Panc1 (cell line): Measurements from ENCODE around the gene TNS4. TPM values are rescaled to one million over a fixed set of nuclear protein-coding genes. Genes with fewer than 3 reads are reported as not detected.

Source experiments
- ATAC-seq: fragments of 200-7000 bp; cut with Tn5 transposase; 2 replicates; pipeline ENCODE4 v1.9.1; 2020; ENCODE audit warnings: mild to moderate bottlenecking, moderate library complexity
- BruUV-seq: library from RNA; stranded (reverse); fragments of 400-500 nt; replicated peaks from 2 replicates; lab custom pipeline; 2021; lab: Mats Ljungman, UMichigan
- CTCF ChIA-PET: fragments of 300-600 bp; sonication (Branson Sonifier 250); formaldehyde crosslinking; loops from one replicate; lab custom pipeline; 2022; ENCODE audit warnings: antibody characterized with exemption; lab: Charles Lee
- POLR2A ChIA-PET: fragments of 300-600 bp; sonication (Branson Sonifier 250); formaldehyde crosslinking; loops from one replicate; lab custom pipeline; 2022; ENCODE audit warnings: antibody characterized with exemption; lab: Charles Lee
- DNase-seq: peaks from one replicate; pipeline ENCODE4 v3.0.0-alpha.2; 2010; ENCODE audit warnings: low read depth, low spot score
- H3K27ac ChIP-seq: 2 replicates; pipeline ENCODE4 v1.5.1; 2011; ENCODE audit warnings: mild to moderate bottlenecking, low read length, inconsistent platforms
- H3K27me3 ChIP-seq: fragments of 200-500 bp; sonication (Bioruptor generic); 2 replicates; pipeline ENCODE4 v1.6.0; 2014; ENCODE audit warnings: low read length, inconsistent platforms; ENCODE audit not compliant: control insufficient read depth, insufficient read depth
- H3K36me3 ChIP-seq: fragments of 200-500 bp; sonication (Bioruptor generic); 2 replicates; pipeline ENCODE4 v1.5.1; 2014; ENCODE audit warnings: inconsistent platforms, mild to moderate bottlenecking, low read length, moderate library complexity; ENCODE audit not compliant: control insufficient read depth, insufficient read depth
- H3K4me1 ChIP-seq: 2 replicates; pipeline ENCODE4 v1.5.1; 2011; ENCODE audit warnings: inconsistent platforms, mild to moderate bottlenecking, low read length, moderate library complexity; ENCODE audit not compliant: control insufficient read depth, insufficient read depth
- H3K4me3 ChIP-seq, 2 experiments: 2 replicates each; pipeline ENCODE4 v1.5.1; 2011 to 2012; ENCODE audit warnings: low read depth in 2 of 2, low read length in 2 of 2, mild to moderate bottlenecking in 2 of 2, inconsistent platforms in 1 of 2, moderate library complexity in 1 of 2
- H3K9me3 ChIP-seq: fragments of 200-500 bp; sonication (Bioruptor generic); 2 replicates; pipeline ENCODE4 v1.5.1; 2014; ENCODE audit warnings: low read depth, mild to moderate bottlenecking, inconsistent platforms, low read length, moderate library complexity; ENCODE audit not compliant: control insufficient read depth, insufficient read depth
- POLR2AphosphoS5 ChIP-seq: IDR thresholded peaks from 2 replicates; pipeline ENCODE4 v1.6.1; 2012; ENCODE audit warnings: mild to moderate bottlenecking, low read depth, low read length, moderate library complexity
- SIN3A ChIP-seq: IDR thresholded peaks from 2 replicates; pipeline ENCODE4 v1.6.1; 2012; ENCODE audit warnings: low read depth, mild to moderate bottlenecking, low read length, moderate library complexity, borderline replicate concordance; ENCODE audit not compliant: insufficient read depth
- TCF7L2 ChIP-seq: IDR thresholded peaks from 2 replicates; pipeline ENCODE4 v1.6.1; 2011; ENCODE audit warnings: mild to moderate bottlenecking, low read depth, low read length, inconsistent platforms
- in situ Hi-C: cut with HindIII; loops from 2 replicates; pipeline ENCODE4 v1.10.0; 2016; ENCODE audit warnings: low sequenced_read_pairs, low pct_unique_long_range_greater_than_20kb
- intact Hi-C: fragments of 100-400 bp; cut with micrococcal nuclease; formaldehyde crosslinking; loops from one replicate; pipeline ENCODE4 v1.10.0; 2022; ENCODE audit not compliant: unreplicated experiment
- total RNA-seq: library from RNA; stranded (reverse); gene quantifications from one replicate; pipeline ENCODE4 v1.2.1, GENCODE V29; 2021; ENCODE audit not compliant: unreplicated experiment
- TF ChIP-seq, protein P1 (sequence below), 2 experiments: IDR thresholded peaks; 2 replicates each; pipeline ENCODE4 v1.6.1; 2011 to 2012; ENCODE audit warnings: low read depth in 2 of 2, control low read depth in 1 of 2, low read length in 1 of 2, mild to moderate bottlenecking in 1 of 2, moderate library complexity in 1 of 2; ENCODE audit not compliant: insufficient read depth in 1 of 2
- TF ChIP-seq, protein P2 (sequence below): fragments of 450-650 bp; IDR thresholded peaks from 2 replicates; pipeline ENCODE4 v1.5.1; 2017; ENCODE audit warnings: mild to moderate bottlenecking

Gene TNS4
- total RNA-seq, 1 experiment from 2014 or later: not detected

DNA sequence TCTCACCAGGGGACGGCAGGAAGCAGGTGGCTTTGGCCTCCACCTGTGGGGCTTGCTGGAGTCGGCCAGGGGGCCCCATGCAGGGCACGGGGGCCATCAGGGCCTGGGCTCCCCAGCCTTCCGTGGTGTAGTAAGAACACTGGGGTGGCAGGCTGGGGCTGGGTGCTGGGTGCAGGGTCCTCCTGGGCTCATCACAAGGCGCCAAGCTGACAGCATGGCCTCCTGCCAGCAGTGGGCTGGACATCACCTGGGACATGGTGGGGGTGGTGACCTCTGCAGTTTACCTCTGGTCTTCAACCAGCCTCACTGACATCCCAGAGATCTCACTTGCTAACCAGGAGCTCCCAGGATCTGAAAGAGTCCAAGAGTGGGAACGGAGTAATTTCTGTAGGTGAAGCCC lies 5.3 kb downstream of the TNS4 start:
- no peak overlapping the region for H3K4me3 ChIP-seq
- in situ Hi-C loops: loop anchor here (5.0 kb wide), 1 partner anchor 36 kb away; no protein-coding TSS in a partner anchor
- H3K27ac ChIP-seq: no peak overlapping the region
- H3K36me3 ChIP-seq: no peaks in the 10 kb centered on the region; the same call in 1 of the 2 replicates
- DNase-seq: no peak
- TF ChIP-seq, protein P1, sequence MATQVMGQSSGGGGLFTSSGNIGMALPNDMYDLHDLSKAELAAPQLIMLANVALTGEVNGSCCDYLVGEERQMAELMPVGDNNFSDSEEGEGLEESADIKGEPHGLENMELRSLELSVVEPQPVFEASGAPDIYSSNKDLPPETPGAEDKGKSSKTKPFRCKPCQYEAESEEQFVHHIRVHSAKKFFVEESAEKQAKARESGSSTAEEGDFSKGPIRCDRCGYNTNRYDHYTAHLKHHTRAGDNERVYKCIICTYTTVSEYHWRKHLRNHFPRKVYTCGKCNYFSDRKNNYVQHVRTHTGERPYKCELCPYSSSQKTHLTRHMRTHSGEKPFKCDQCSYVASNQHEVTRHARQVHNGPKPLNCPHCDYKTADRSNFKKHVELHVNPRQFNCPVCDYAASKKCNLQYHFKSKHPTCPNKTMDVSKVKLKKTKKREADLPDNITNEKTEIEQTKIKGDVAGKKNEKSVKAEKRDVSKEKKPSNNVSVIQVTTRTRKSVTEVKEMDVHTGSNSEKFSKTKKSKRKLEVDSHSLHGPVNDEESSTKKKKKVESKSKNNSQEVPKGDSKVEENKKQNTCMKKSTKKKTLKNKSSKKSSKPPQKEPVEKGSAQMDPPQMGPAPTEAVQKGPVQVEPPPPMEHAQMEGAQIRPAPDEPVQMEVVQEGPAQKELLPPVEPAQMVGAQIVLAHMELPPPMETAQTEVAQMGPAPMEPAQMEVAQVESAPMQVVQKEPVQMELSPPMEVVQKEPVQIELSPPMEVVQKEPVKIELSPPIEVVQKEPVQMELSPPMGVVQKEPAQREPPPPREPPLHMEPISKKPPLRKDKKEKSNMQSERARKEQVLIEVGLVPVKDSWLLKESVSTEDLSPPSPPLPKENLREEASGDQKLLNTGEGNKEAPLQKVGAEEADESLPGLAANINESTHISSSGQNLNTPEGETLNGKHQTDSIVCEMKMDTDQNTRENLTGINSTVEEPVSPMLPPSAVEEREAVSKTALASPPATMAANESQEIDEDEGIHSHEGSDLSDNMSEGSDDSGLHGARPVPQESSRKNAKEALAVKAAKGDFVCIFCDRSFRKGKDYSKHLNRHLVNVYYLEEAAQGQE (IDR thresholded peaks at IDR 0.05; ENCODE audit: insufficient read depth in 1 of 2, low read depth in 2 of 2, low read length in 1 of 2): no peak
- TF ChIP-seq, protein P2, sequence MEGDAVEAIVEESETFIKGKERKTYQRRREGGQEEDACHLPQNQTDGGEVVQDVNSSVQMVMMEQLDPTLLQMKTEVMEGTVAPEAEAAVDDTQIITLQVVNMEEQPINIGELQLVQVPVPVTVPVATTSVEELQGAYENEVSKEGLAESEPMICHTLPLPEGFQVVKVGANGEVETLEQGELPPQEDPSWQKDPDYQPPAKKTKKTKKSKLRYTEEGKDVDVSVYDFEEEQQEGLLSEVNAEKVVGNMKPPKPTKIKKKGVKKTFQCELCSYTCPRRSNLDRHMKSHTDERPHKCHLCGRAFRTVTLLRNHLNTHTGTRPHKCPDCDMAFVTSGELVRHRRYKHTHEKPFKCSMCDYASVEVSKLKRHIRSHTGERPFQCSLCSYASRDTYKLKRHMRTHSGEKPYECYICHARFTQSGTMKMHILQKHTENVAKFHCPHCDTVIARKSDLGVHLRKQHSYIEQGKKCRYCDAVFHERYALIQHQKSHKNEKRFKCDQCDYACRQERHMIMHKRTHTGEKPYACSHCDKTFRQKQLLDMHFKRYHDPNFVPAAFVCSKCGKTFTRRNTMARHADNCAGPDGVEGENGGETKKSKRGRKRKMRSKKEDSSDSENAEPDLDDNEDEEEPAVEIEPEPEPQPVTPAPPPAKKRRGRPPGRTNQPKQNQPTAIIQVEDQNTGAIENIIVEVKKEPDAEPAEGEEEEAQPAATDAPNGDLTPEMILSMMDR: no peak
- no peak for TF ChIP-seq SIN3A
- no peak for TF ChIP-seq TCF7L2
- no peak for TF ChIP-seq POLR2AphosphoS5
- H3K9me3 ChIP-seq: no peaks in the 10 kb centered on the region
- intact Hi-C loops: no loop called here
- POLR2A ChIA-PET: no interaction called here
- CTCF ChIA-PET: no interaction called here
- no peak for ATAC-seq
- BruUV-seq: no TSS peak
- H3K27me3 ChIP-seq: no peaks in the 10 kb centered on the region
- H3K4me1 ChIP-seq: peaks cover 10% of the 10 kb centered on the region

DNA sequence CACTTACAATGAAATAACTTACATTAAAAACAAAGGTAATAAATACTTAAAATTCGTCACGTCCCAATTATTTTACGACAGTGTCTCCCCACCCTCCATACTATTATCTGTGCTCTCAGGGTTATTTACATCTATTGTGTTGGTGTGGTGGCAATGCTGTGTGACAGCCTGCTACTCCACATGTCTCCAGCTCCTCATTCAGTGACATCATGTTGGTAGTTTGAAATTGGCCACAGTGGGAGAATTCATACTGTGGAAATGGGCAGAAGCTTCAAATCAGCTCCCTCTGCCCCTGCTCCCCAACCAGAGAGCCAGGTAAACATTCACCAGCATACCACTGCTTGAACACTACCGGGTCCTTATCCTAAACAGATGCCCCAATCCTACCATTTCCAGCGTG lies 6.3 kb downstream of the TNS4 start:
- intact Hi-C loops (no loop called here), in situ Hi-C loops (loop anchor here (5.0 kb wide), 1 partner anchor 37 kb away; no protein-coding TSS in a partner anchor)
- no peaks in the 10 kb centered on the region for H3K27me3 ChIP-seq
- no peaks in the 10 kb centered on the region for H3K9me3 ChIP-seq
- ATAC-seq (no peak), DNase-seq (no peak)
- TF ChIP-seq, protein P1 (IDR thresholded peaks at IDR 0.05; ENCODE audit: insufficient read depth in 1 of 2, low read depth in 2 of 2, low read length in 1 of 2): no peak
- H3K4me3 ChIP-seq: no peak overlapping the region
- BruUV-seq: no TSS peak
- ChIA-PET POLR2A (no interaction called here), CTCF (interaction anchor here (0.6 kb wide), 1 partner anchor 24 kb away, joined by 3 read pairs; no protein-coding TSS in a partner anchor)
- H3K27ac ChIP-seq: no peak overlapping the region
- H3K36me3 ChIP-seq: no peaks in the 10 kb centered on the region
- peaks cover 16% of the 10 kb centered on the region for H3K4me1 ChIP-seq
